Peyer's patch (tissue), 4 donors: ENCODE results near the gene CDH23.

Source experiments
- POLR2A ChIP-seq, 2 donors: fragments of 450-650 bp; IDR thresholded peaks; one replicate each; pipeline ENCODE4 v1.5.1; 2017; ENCODE audit warnings: antibody characterized with exemption in 2 of 2, mild to moderate bottlenecking in 2 of 2, moderate library complexity in 2 of 2
- TF ChIP-seq, protein P1 (sequence below), 6 experiments: fragments of 450-650 bp in 4 of 6; fragments of 200-600 bp in 2 of 6; sonication (generic) in 1 of 6; IDR thresholded peaks; one replicate each; pipeline ENCODE4 v1.5.1; 2017 to 2019; ENCODE audit warnings: antibody characterized with exemption in 6 of 6, mild to moderate bottlenecking in 3 of 6, moderate library complexity in 1 of 6

DNA sequence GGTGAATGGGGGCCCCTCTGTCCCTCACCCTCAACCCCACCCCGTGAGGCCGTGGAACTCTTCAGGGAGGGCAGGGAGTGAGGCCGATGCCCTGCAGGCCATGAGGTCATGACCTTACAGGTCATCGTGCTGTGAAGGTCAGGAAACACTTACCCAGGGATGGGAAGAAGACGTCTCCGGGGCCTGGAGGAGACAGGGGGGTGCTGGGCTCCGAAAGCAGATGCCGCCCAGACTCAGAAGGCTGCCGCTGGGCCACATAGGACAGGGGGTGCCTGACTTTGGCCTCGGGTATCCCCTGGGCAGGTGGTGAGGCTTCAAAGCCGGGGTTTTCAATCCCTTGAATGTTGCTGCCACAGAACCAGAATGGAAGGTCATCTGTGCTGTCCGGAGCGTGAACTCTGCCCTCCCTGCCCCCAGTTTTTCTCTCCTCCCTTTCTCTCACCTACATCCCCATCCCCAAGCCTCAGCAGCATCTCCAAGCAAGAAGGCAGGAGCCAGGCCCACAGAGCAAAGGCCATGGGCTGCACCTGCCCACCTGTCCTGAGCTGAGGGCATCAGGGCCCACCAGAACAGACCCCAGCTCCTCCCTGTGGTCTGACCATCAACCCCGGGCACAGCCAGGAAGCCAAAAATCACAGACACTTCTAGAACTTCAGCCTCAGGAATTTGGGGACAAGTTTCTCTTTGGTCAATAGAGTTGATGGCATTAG is 354.9 kb downstream of the CDH23 start:
- TF ChIP-seq, protein P1, sequence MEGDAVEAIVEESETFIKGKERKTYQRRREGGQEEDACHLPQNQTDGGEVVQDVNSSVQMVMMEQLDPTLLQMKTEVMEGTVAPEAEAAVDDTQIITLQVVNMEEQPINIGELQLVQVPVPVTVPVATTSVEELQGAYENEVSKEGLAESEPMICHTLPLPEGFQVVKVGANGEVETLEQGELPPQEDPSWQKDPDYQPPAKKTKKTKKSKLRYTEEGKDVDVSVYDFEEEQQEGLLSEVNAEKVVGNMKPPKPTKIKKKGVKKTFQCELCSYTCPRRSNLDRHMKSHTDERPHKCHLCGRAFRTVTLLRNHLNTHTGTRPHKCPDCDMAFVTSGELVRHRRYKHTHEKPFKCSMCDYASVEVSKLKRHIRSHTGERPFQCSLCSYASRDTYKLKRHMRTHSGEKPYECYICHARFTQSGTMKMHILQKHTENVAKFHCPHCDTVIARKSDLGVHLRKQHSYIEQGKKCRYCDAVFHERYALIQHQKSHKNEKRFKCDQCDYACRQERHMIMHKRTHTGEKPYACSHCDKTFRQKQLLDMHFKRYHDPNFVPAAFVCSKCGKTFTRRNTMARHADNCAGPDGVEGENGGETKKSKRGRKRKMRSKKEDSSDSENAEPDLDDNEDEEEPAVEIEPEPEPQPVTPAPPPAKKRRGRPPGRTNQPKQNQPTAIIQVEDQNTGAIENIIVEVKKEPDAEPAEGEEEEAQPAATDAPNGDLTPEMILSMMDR (IDR thresholded peaks at IDR 0.05), result no peak
- no peak for TF ChIP-seq POLR2A (IDR thresholded peaks at IDR 0.05)
